Measurements from ENCODE around the gene TTC33. TPM values are rescaled to one million over a fixed set of nuclear protein-coding genes. Genes with fewer than 3 reads are reported as not detected.
"Not testable (repeated sequence)": the region's sequence is repeated elsewhere in the genome, so short reads cannot be mapped to it uniquely, and the experiment has no call there.

The TTC33 gene
- total RNA-seq, 1 donor from 2014 or later: 9.7 TPM

DNA sequence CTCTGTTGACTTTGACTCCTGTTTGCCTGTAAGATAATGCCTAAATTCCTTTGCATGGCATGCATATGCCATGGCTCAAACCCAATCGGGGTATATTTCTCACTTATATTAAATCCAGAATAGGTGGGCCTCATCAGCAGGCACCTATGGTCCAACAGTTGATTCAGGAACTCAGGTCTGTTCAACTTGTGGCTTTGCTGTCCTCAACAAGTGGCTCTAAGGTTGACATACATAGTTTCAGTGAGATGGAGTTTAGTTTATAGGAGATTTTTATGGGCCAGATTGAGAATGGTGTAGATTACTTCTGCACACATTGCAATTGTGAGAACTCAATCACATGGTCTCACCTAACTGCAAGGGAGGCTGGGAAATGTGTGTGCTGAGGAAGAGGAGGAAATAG lies 107.6 kb downstream of the TTC33 start:
- no peak overlapping the region for H3K4me3 ChIP-seq (ENCODE audit: low read depth, low read length)
- no peaks in the 10 kb centered on the region for H3K27me3 ChIP-seq (ENCODE audit: control insufficient read depth, insufficient read depth, low read length)
- TF ChIP-seq, protein P1, sequence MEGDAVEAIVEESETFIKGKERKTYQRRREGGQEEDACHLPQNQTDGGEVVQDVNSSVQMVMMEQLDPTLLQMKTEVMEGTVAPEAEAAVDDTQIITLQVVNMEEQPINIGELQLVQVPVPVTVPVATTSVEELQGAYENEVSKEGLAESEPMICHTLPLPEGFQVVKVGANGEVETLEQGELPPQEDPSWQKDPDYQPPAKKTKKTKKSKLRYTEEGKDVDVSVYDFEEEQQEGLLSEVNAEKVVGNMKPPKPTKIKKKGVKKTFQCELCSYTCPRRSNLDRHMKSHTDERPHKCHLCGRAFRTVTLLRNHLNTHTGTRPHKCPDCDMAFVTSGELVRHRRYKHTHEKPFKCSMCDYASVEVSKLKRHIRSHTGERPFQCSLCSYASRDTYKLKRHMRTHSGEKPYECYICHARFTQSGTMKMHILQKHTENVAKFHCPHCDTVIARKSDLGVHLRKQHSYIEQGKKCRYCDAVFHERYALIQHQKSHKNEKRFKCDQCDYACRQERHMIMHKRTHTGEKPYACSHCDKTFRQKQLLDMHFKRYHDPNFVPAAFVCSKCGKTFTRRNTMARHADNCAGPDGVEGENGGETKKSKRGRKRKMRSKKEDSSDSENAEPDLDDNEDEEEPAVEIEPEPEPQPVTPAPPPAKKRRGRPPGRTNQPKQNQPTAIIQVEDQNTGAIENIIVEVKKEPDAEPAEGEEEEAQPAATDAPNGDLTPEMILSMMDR (IDR thresholded peaks at IDR 0.05; ENCODE audit: insufficient read depth, low read length, severe bottlenecking): no peak
- DNase-seq (ENCODE audit: low read depth): no peak
- H3K36me3 ChIP-seq (ENCODE audit: control insufficient read depth, insufficient read depth, low read length): no peaks in the 10 kb centered on the region
- no peak for FAIRE-seq

DNA sequence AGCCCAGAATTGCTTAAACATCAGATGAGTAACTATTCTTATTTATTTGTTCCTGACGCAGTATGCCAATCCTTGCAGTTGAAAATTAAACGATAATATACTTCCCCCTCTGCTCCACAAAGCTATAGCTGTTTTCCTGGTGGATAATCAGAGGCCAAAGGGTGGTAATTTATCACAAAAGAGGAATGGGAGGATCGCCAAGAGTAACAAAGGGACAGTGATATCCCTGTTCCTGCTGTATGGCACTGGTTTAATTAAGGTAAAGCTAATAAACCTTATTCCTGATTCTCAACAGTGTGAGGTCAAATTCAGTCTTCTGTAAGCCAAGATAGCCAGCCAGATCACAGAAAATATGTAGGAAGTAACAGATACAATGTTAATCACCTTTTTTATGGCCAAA lies 109.5 kb downstream of the TTC33 start:
- no peak for FAIRE-seq
- DNase-seq (ENCODE audit: low read depth): no peak
- Histone ChIP-seq H3K36me3 (ENCODE audit: control insufficient read depth, insufficient read depth, low read length) (no peaks in the 10 kb centered on the region), H3K4me3 (ENCODE audit: low read depth, low read length) (no peak overlapping the region), H3K27me3 (ENCODE audit: control insufficient read depth, insufficient read depth, low read length) (no peaks in the 10 kb centered on the region)
- TF ChIP-seq, protein P1 (IDR thresholded peaks at IDR 0.05; ENCODE audit: insufficient read depth, low read length, severe bottlenecking): no peak

DNA sequence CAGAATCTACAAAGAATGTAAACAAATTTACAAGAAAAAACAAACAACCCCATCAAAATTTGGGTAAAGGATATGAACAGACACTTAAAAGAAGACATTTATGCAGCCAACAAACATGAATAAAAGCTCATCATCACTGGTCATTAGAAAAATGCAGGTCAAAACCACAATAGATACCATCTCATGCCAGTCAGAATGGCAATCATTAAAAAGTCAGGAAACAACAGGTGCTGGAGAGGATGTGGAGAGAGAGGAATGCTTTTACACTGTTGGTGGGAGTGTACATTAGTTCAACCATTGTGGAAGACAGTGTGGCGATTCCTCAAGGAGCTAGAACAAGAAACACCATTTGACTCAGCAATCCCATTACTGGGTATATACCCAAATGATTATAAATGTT lies 116.2 kb downstream of the TTC33 start:
- DNase-seq (ENCODE audit: low read depth); FAIRE-seq; H3K27me3 ChIP-seq (ENCODE audit: control insufficient read depth, insufficient read depth, low read length); H3K4me3 ChIP-seq (ENCODE audit: low read depth, low read length); H3K36me3 ChIP-seq (ENCODE audit: control insufficient read depth, insufficient read depth, low read length): not testable (repeated sequence)

DNA sequence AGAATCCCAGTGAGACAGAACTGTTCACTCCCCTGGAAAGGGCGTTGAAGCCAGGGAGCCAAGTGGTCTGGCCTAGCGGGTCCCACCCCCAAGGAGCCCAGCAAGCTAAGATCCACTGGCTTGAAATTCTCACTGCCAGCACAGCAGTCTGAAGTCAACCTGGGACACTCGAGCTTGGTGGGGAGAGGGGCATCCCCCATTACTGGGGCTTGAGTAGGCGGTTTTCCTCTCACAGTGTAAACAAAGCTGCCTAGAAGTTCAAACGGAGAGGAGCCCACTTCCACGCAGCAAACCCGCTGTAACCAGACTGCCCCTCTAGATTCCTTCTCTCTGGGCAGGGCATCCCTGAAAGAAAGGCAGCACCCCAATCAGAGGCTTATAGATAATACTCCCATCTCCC lies 121.2 kb downstream of the TTC33 start:
- no peaks in the 10 kb centered on the region for H3K36me3 ChIP-seq (ENCODE audit: control insufficient read depth, insufficient read depth, low read length)
- H3K27me3 ChIP-seq (ENCODE audit: control insufficient read depth, insufficient read depth, low read length): no peaks in the 10 kb centered on the region
- no peak overlapping the region for H3K4me3 ChIP-seq (ENCODE audit: low read depth, low read length)
- DNase-seq (ENCODE audit: low read depth) (no peak), FAIRE-seq (no peak)
- TF ChIP-seq, protein P1 (IDR thresholded peaks at IDR 0.05; ENCODE audit: insufficient read depth, low read length, severe bottlenecking): no peak

DNA sequence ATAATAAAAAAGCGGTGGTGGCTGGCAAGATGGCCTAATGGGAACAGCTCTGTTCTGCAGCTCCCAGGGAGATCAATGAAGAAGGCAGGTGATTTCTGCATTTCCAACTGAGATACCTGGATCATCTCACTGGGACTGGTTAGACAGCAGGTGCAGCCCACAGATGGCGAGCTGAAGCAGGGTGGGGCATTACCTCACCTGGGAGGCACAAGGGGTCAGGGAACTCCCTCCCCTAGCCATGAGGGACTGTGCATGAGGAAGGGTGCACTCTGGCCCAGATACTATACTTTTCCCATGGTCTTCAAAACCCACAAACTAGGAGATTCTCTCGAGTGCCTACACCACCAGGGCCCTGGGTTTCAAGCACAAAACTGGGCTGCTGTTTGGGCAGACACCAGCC lies 121.6 kb downstream of the TTC33 start:
- DNase-seq (ENCODE audit: low read depth): no peak
- Histone ChIP-seq H3K36me3 (ENCODE audit: control insufficient read depth, insufficient read depth, low read length) (no peaks in the 10 kb centered on the region), H3K27me3 (ENCODE audit: control insufficient read depth, insufficient read depth, low read length) (no peaks in the 10 kb centered on the region), H3K4me3 (ENCODE audit: low read depth, low read length) (no peak overlapping the region)
- FAIRE-seq: no peak
- TF ChIP-seq, protein P1 (IDR thresholded peaks at IDR 0.05; ENCODE audit: insufficient read depth, low read length, severe bottlenecking): no peak

DNA sequence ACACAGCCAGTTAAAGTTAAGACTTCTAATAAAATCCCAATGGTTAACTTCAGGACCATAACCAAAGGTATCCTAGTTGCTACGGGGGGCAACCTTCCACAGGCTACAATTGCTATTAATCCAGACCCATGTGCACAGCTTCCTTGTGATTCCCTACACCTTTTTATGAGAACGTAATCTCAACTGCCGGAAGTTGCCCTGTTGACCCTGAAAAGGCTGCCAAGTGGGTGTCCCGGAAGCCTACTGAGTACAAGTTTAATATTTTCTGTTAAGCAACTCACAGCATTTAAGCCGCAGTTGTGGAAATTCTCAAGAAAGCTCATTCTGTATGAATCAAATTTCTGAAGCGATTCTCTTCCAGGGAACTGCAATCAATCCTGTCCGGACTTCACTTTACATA lies 124.5 kb downstream of the TTC33 start:
- TF ChIP-seq, protein P1 (IDR thresholded peaks at IDR 0.05; ENCODE audit: insufficient read depth, low read length, severe bottlenecking): no peak
- Histone ChIP-seq H3K27me3 (ENCODE audit: control insufficient read depth, insufficient read depth, low read length) (no peaks in the 10 kb centered on the region), H3K36me3 (ENCODE audit: control insufficient read depth, insufficient read depth, low read length) (no peaks in the 10 kb centered on the region), H3K4me3 (ENCODE audit: low read depth, low read length) (no peak overlapping the region)
- DNase-seq (ENCODE audit: low read depth) (no peak), FAIRE-seq (no peak)

Measured in bronchial epithelial cell (primary cell).